NCI-H460 (cell line): Measurements from ENCODE around the gene NTM. TPM values are rescaled to one million over a fixed set of nuclear protein-coding genes. Genes with fewer than 3 reads are reported as not detected.

ENCODE experiments used
- DNase-seq: peaks from one replicate; pipeline ENCODE4 v3.0.0-alpha.2; 2016; ENCODE audit warnings: low read depth; ENCODE audit errors: extremely low read depth
- total RNA-seq: library from RNA; depleted of rRNA; stranded (reverse); fragments of >200 nt; shearing (Covaris generic); gene quantifications from 2 replicates; pipeline ENCODE4 v1.2.3, GENCODE V29; 2014

Gene NTM
- total RNA-seq, 1 experiment from 2014 or later = 3.7 TPM

GRCh38 chr11:132254906-132255305 lies 884.5 kb downstream of the NTM start:
- no peak for DNase-seq

DNA sequence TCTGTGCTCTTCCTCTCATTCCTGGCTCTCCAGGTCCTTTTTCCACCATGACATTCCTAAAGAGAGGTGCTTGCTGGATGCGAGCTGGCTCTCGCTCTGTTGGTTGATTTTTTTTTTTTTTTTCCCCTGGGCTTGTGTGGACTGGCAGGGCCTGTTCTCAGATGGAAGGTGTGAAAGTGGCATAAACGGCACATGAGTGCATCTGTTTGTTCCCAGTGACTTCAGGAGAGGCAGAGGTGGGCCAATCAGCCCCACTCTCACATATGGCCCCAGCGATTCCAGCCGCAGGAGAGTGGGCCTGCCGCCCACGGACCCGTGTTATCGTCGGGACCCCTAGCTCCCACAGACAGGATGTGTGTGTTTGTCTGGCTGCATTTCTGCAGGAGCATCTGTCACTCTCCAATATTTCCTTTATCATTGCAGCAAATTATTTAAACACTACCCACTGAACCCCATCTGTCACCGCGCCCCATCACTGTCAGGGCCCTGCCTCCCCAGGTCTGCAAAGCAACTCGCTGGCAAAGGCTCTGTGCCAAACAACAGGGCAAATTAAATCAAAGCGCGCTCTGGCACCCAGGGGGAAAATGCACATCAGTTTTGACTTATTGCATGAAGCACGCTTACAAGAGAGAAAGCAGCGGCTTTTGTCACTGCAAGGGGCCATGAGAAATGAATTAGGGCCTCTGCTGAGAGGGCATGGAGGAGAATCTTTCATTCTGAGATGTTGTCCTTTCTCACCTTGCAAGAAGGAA lies 886.3 kb downstream of the NTM start:
- no peak for DNase-seq

DNA sequence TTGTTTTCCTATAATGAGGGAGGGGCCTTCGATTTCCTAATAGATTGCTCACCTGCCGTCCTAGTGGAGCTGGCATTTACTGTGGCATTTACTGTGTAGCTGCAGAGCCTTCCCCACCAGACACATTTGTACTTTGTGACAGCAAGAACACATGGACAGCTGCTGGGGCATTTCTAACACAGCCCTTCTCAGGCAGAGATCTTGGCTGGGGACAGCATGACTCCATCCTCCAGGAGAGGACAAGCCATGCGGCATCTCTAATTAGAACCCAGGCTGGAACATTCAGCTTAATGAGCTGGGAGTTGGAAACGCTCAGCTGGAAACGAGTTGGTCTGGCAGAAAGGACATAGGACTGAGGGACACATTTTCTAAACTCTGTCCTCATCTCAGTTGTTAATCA lies 887.5 kb downstream of the NTM start:
- no peak for DNase-seq

DNA sequence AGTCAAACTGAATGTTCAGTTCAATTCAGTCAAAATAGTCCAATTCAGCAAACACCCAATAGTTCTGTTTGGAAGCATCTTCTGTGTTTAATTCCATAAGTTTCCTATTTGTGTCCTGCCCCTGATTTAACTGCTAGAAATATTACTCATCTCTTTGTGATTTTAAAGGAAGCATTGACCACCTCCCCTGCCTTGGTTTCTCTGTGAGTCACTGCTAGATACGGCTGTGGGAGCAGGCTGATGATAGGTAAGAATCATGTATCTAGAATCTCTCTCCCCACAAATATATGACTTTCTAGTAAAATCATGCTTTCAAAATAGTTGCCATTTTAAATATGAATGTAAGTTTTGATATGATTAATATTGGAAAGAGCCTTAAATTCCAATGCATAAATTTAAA lies 888.5 kb downstream of the NTM start:
- no peak for DNase-seq

GRCh38 chr11:132260636-132261035 lies 890.2 kb downstream of the NTM start:
- DNase-seq = no peak

DNA sequence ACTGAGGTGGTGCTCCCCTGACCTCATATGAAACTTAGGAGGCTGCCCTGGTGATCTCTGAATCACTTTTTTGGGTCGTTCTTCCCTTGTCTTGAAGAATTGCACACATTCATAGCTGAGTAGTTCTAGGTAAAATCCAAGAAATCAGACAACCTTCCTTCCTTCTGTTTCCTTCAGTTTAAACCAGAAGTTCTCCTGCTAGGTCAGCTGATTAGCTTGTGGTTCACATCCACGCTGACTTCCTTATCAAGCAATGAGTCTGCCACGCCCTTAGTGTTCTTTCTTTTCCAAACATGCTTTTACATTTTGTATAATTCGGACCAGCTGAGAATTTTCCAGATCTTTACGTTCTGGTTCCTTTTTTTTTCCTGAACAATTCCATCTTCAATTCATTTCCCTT lies 892.8 kb downstream of the NTM start:
- no peak for DNase-seq

DNA sequence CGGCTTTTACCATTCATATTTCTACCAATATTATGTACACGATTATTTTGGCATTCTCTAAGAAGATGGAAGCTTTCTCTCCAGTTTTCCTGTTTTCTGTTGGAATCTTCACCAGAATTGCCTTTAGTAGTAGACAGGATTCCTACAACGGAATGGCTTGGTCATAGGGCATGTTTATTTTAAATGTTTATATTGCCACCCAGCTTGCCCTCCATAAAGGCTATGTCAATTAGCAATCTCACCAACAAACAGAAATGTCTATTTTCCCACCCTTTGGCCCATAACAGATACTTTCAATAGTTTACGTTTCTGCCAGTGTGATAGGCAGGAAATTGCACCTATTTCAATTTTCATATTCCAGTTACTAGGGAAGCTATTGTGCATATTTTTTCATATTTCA lies 893.5 kb downstream of the NTM start:
- no peak for DNase-seq

DNA sequence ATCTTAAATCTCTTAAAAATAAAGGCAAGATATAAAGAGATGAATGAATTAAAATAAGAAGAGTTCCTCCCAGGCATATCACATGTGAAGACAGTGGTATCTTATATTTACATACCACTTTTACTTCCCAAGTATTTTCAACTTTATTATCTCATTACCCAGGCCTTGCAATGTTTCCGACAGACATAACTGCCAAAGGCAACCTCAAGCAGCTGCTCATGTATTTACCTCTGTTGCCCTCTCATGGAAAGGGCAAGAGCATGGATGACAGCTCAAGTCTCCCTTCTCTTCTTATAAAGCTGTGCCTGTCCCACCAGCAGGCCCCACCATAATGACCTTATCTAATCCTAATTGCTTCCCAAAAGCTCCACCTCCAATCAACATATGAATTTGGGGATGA lies 894.2 kb downstream of the NTM start:
- DNase-seq = no peak

DNA sequence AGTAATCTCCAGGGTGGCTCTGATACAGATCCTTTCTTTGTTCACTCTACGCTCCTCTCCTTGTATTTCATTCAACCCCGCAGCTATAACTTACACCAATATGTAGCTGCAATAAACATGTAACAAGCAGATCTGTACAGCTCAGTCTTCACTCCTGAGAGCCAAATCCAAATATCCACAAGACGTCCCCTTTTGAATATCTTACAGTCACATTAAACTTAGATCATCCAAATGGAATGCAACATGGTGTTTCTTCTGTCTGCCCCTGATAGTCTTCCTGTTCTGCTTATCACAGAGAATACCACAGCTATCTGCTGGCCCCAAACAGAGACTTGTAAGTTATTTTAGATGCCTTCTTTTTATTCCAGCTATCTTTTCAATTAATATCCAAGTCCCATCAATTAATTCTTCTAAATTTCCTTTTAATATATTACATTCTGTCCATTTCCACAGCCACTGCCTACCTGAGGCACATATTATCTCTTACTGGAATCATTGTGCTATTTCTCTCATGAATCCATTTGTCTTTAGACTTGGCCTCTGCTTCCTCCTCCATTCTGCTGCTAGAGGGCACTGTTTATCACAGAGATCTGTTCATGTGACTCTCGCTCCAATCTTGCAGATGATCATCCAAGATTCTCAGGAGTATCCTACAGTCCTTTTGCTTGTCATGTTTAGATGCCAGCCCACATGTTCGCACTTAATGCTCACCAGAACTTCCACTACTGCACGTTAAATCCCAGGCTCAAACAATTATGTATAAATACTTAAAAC lies 908.6 kb downstream of the NTM start:
- peak; percentile 15 for DNase-seq

DNA sequence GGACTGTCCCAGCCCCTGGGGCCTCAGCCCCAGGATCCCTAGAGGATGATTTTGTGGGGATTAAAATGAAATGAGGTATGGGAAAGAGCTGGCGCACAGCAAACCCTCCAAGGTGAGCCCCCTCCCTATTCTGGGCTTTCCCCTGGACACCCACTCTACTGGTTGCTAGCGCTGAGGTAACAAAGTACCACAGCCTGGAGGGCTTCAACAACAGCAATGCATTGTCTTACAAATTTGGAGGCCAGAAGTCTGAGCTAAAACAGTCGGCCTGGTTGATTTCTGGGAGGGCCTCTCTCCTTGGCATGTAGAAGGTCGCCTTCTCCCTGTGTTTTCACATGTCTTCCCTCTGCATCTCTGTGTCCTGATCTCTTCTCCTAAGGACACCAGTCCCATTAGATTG lies 913.6 kb downstream of the NTM start:
- DNase-seq = no peak

GRCh38 chr11:132284611-132285010 lies 914.2 kb downstream of the NTM start:
- DNase-seq = no peak

- no peak for DNase-seq
These were observed 915.2 kb downstream of the NTM start for GRCh38 chr11:132285631-132286030.

GRCh38 chr11:132286106-132286505 lies 915.7 kb downstream of the NTM start:
- DNase-seq = no peak

DNA sequence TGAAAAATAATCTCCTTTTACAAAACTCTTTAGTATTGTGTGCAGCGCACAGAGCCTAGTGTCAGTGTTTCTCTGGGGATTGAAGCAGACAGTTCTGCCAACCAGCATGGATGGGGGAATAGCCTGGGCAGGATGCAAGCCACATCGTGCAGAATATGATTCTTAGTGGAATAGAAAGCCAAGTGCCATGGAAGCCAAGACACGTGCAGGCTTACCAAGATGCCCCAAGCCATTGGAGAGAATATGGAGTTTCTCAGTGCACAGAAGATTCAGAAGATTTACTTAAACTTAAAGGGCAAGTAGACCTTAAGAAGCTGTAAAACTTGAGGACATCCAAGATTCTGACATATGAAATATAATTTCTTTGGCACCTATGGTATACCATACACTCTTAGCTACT lies 917.6 kb downstream of the NTM start:
- DNase-seq = no peak

- no peak for DNase-seq
These were observed 919.3 kb downstream of the NTM start for GRCh38 chr11:132289590-132290256.

DNA sequence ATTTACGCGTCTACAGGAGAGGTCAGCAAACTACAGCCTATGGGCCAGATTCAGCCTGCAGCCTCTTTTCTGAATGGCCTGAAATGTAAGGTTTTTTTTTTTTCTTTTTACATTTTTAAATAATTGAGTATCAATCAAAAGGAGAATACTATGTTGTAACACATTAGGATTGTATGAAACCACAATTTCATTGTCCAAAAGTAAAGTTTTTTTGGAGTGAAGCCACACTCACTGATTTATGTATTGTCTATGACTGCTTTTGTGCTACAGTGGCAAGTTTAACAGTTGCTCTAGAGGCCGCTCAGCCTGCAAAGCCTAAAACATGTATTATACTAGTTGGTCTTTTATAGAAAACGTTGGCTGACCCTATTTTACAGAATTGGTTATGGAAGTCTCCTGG lies 923.2 kb downstream of the NTM start:
- DNase-seq = no peak

GRCh38 chr11:132296946-132297610 lies 926.7 kb downstream of the NTM start:
- DNase-seq = no peak

- no peak for DNase-seq
These were observed 927.9 kb downstream of the NTM start for GRCh38 chr11:132298357-132298756.

DNA sequence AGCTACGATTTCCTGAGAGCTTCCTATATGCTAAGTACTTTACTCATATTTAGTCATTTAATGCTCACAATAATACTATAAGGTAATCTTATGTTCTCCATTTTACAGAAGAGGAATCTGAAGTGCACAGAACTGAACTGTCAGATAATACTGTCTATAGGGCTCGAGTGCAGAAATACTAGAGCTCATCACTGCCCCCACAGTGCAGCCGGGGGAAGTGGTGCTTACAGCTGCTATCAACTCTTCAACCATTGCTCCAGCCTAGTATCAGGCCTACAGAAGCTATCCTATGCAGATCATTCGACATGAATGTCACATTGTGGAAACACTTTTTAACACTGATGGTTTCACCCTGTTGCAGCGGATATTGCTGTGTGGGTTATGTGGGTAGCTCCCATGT lies 929.9 kb downstream of the NTM start:
- DNase-seq = no peak

DNA sequence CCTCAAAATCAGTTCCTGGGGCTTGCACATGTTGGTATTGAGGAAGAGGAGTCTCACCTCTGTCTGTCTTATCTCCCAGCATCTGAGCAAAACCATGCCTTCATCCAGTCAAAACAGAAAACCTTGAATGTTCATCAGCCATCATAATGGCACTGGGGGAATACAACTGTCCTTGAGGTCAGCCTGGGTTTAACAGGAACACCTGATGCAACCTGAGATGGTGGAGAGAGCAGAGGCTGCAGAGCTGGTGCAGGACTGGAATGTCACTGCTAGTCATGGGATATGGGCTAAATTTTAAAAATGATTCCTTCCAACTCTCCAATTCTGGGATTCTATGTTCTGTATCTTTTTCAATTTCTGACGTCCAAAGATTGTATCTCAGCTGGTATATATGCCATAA lies 931.0 kb downstream of the NTM start:
- DNase-seq = no peak

DNA sequence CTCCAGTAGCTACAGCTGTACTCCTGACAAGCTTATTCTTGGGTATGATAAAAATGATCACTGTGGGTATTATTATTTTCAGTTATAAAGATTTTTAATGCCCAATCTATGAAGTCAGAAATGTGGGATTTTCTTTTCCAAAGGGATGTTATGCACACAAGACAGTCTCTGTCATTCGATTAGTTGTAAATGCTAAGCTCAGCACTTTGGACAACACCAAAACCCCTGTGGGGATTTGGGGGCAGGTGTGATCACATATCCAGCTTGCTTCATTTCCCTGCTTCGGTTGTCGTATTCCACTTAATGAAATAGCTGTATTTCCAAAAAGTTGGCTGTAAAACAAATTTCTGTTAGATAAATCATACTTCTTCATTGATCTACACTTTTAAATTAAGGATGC lies 931.5 kb downstream of the NTM start:
- DNase-seq = no peak
